WTC11 (cell line): ENCODE data around the gene SNAI1. TPM values are rescaled to one million over a fixed set of nuclear protein-coding genes. Genes with fewer than 3 reads are reported as not detected.

Experiments used
- ATAC-seq: fragments of 200-7000 bp; cut with Tn5 transposase; 2 replicates; pipeline ENCODE4 v1.10.0; 2021; ENCODE audit warnings: mild to moderate bottlenecking, moderate library complexity
- CTCF ChIA-PET: fragments of 300-600 bp; sonication (Branson Sonifier 250); formaldehyde crosslinking; loops from one replicate; lab custom pipeline; 2021; ENCODE audit warnings: antibody characterized with exemption; lab: Charles Lee
- POLR2A ChIA-PET: fragments of 350-600 bp; sonication (Branson Sonifier 250); formaldehyde crosslinking; loops from one replicate; lab custom pipeline; 2021; ENCODE audit warnings: antibody characterized with exemption; lab: Charles Lee
- DNase-seq: peaks from one replicate; pipeline ENCODE4 v3.0.0; 2021; ENCODE audit warnings: low spot score
- H3K27ac Mint-ChIP-seq: 2 replicates; pipeline ENCODE4 v1.8.0; 2021; ENCODE audit warnings: mixed read lengths
- H3K27me3 Mint-ChIP-seq: 2 replicates; pipeline ENCODE4 v1.8.0; 2021; ENCODE audit warnings: low read depth, mild to moderate bottlenecking, moderate library complexity, mixed read lengths
- H3K36me3 Mint-ChIP-seq: 2 replicates; pipeline ENCODE4 v1.8.0; 2021; ENCODE audit warnings: mixed read lengths
- H3K4me1 Mint-ChIP-seq: 2 replicates; pipeline ENCODE4 v1.8.0; 2022; ENCODE audit warnings: mixed read lengths
- H3K4me3 Mint-ChIP-seq: 2 replicates; pipeline ENCODE4 v1.8.0; 2021; ENCODE audit warnings: mild to moderate bottlenecking, moderate library complexity, mixed read lengths
- H3K9me3 Mint-ChIP-seq: 2 replicates; pipeline ENCODE4 v1.8.0; 2021; ENCODE audit warnings: mixed read lengths
- E2F4 ChIP-seq: sonication (generic); formaldehyde crosslinking; IDR thresholded peaks from 2 replicates; pipeline ENCODE4 v1.8.1; 2022; ENCODE audit warnings: low read depth, mild to moderate bottlenecking, moderate library complexity, missing genetic modification reagents, borderline replicate concordance
- ELF4 ChIP-seq: sonication (generic); formaldehyde crosslinking; IDR thresholded peaks from 2 replicates; pipeline ENCODE4 v1.8.1; 2022; ENCODE audit warnings: low read depth, mild to moderate bottlenecking, moderate library complexity, missing genetic modification reagents
- ETV6 ChIP-seq: sonication (generic); formaldehyde crosslinking; IDR thresholded peaks from 2 replicates; pipeline ENCODE4 v1.8.1; 2022; ENCODE audit warnings: mild to moderate bottlenecking, missing genetic modification reagents
- FOXP1 ChIP-seq: sonication (generic); formaldehyde crosslinking; IDR thresholded peaks from 2 replicates; pipeline ENCODE4 v1.8.0; 2022; ENCODE audit warnings: missing genetic modification reagents, mild to moderate bottlenecking, moderate library complexity, borderline replicate concordance
- GRHL2 ChIP-seq: fragments of 250-450 bp; sonication (Bioruptor Pico); IDR thresholded peaks from 2 replicates; pipeline ENCODE4 v1.8.0; 2022; ENCODE audit warnings: mild to moderate bottlenecking, moderate library complexity; ENCODE audit not compliant: insufficient replicate concordance, severe bottlenecking
- IRF2 ChIP-seq: sonication (generic); formaldehyde crosslinking; IDR thresholded peaks from 2 replicates; pipeline ENCODE4 v1.8.0; 2022; ENCODE audit warnings: low read depth, missing genetic modification reagents, borderline replicate concordance
- NFE2L1 ChIP-seq: sonication (generic); formaldehyde crosslinking; IDR thresholded peaks from 2 replicates; pipeline ENCODE4 v1.8.1; 2023; ENCODE audit warnings: missing genetic modification reagents
- NR3C1 ChIP-seq: sonication (generic); formaldehyde crosslinking; conservative IDR thresholded peaks from 2 replicates; pipeline ENCODE4 v1.8.1; 2023; ENCODE audit warnings: low read depth, mild to moderate bottlenecking, missing genetic modification reagents
- PRDM15 ChIP-seq: sonication (generic); formaldehyde crosslinking; IDR thresholded peaks from 2 replicates; pipeline ENCODE4 v1.8.0; 2022; ENCODE audit warnings: missing genetic modification reagents
- RORB ChIP-seq: fragments of 250-450 bp; sonication (Bioruptor Pico); IDR thresholded peaks from 2 replicates; pipeline ENCODE4 v1.9.0; 2021; ENCODE audit warnings: mild to moderate bottlenecking
- SMAD4 ChIP-seq: sonication (generic); formaldehyde crosslinking; IDR thresholded peaks from 2 replicates; pipeline ENCODE4 v1.8.0; 2022; ENCODE audit warnings: mild to moderate bottlenecking, missing genetic modification reagents
- USF2 ChIP-seq: sonication (generic); formaldehyde crosslinking; IDR thresholded peaks from 2 replicates; pipeline ENCODE4 v1.8.1; 2023; ENCODE audit warnings: mild to moderate bottlenecking, missing genetic modification reagents, moderate library complexity
- ZBTB21 ChIP-seq: sonication (generic); formaldehyde crosslinking; IDR thresholded peaks from 2 replicates; pipeline ENCODE4 v1.8.1; 2023; ENCODE audit warnings: mild to moderate bottlenecking, missing genetic modification reagents, borderline replicate concordance
- ZNF219 ChIP-seq: sonication (generic); formaldehyde crosslinking; IDR thresholded peaks from 2 replicates; pipeline ENCODE4 v1.8.0; 2023; ENCODE audit warnings: missing genetic modification reagents, mild to moderate bottlenecking, borderline replicate concordance
- ZNF232 ChIP-seq: sonication (generic); formaldehyde crosslinking; IDR thresholded peaks from 2 replicates; pipeline ENCODE4 v1.8.0; 2022; ENCODE audit warnings: mild to moderate bottlenecking, missing genetic modification reagents
- ZNF263 ChIP-seq: sonication (generic); formaldehyde crosslinking; IDR thresholded peaks from 2 replicates; pipeline ENCODE4 v1.8.1; 2022; ENCODE audit warnings: low read depth, mild to moderate bottlenecking, moderate library complexity, missing genetic modification reagents
- ZNF532 ChIP-seq: fragments of 250-450 bp; sonication (Bioruptor Pico); IDR thresholded peaks from 2 replicates; pipeline ENCODE4 v1.9.0; 2021; ENCODE audit warnings: mild to moderate bottlenecking, borderline replicate concordance
- total RNA-seq: library from RNA; stranded (reverse); gene quantifications from 3 replicates; pipeline ENCODE4 v1.2.3, GENCODE V29; 2021
- TF ChIP-seq, protein P1 (sequence below): sonication (generic); formaldehyde crosslinking; IDR thresholded peaks from 2 replicates; pipeline ENCODE4 v1.8.0; 2022; ENCODE audit warnings: mild to moderate bottlenecking, missing genetic modification reagents
- TF ChIP-seq, protein P2 (sequence below): sonication (generic); formaldehyde crosslinking; IDR thresholded peaks from 2 replicates; pipeline ENCODE4 v1.8.0; 2022; ENCODE audit warnings: mild to moderate bottlenecking, missing genetic modification reagents

Gene SNAI1
- total RNA-seq, 1 experiment from 2014 or later, result 7.9 TPM

GRCh38 chr20:49989234-49990065 is 6.7 kb downstream of the SNAI1 start:
- Mint-ChIP-seq H3K27ac (peak overlapping the region; percentile 89), H3K36me3 (peaks cover 5% of the 10 kb centered on the region; the same call in 1 of the 2 replicates), H3K9me3 (no peaks in the 10 kb centered on the region), H3K27me3 (no peaks in the 10 kb centered on the region; the same call in 1 of the 2 replicates), H3K4me3 (no peak overlapping the region; the same call in 1 of the 2 replicates), H3K4me1 (peaks cover 74% of the 10 kb centered on the region)
- CTCF ChIA-PET, result interaction anchor here (0.9 to 4.3 kb wide), 11 partner anchors 9 to 201 kb away, joined by 3 to 44 read pairs (median 4); partner anchors contain the start of gene CEBPB
- DNase-seq (peak; percentile 33), ATAC-seq (peak; percentile 47)
- POLR2A ChIA-PET, result interaction anchor here (0.6 to 1.3 kb wide), 7 partner anchors 12 to 177 kb away, joined by 3 to 6 read pairs (median 4); no protein-coding TSS in a partner anchor
- TF ChIP-seq ETV6 (CRISPR knock-in tag) (peak; percentile 32; the same call in 1 of the 2 replicates), FOXP1 (CRISPR knock-in tag) (peak; percentile 64; the same call in 1 of the 2 replicates), NFE2L1 (no peak)
- TF ChIP-seq, protein P1, sequence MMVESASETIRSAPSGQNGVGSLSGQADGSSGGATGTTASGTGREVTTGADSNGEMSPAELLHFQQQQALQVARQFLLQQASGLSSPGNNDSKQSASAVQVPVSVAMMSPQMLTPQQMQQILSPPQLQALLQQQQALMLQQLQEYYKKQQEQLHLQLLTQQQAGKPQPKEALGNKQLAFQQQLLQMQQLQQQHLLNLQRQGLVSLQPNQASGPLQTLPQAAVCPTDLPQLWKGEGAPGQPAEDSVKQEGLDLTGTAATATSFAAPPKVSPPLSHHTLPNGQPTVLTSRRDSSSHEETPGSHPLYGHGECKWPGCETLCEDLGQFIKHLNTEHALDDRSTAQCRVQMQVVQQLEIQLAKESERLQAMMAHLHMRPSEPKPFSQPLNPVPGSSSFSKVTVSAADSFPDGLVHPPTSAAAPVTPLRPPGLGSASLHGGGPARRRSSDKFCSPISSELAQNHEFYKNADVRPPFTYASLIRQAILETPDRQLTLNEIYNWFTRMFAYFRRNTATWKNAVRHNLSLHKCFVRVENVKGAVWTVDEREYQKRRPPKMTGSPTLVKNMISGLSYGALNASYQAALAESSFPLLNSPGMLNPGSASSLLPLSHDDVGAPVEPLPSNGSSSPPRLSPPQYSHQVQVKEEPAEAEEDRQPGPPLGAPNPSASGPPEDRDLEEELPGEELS (CRISPR knock-in tag), result 0 out of 2 replicates have a peak, but pooled peaks have one; percentile 14

DNA sequence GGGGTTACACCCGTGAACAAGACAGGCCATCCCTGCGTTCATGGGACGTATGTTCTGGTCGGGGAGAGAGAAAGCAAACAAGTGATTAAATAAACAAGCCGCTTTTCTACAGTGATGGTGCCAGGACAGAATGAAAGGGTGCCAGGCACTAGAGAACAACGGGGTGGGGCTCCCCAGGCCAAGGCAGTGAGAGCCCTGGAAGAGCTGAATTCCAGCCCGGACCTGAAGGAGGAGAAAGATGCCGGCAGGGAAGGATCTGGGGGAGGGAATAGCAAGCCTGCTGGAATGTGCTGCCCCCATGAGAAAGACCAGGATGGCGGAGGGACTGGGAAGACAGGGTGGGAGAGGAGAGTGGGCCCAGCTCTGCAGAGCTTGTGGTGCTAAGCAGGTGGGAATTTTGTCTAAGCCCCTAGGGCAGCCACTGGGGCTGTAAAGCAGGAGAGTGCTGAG is 7.5 kb downstream of the SNAI1 start:
- ATAC-seq (peak; percentile 10), DNase-seq (no peak)
- POLR2A ChIA-PET, result interaction anchor here (1.1 kb wide), 1 partner anchor 11 kb away, joined by 4 read pairs; no protein-coding TSS in a partner anchor
- no peaks in the 10 kb centered on the region; the same call in 1 of the 2 replicates for H3K27me3 Mint-ChIP-seq
- peak overlapping the region; percentile 54; the same call in 1 of the 2 replicates for H3K27ac Mint-ChIP-seq
- no peak overlapping the region for H3K4me3 Mint-ChIP-seq
- CTCF ChIA-PET, result interaction anchor here (1.0 to 4.3 kb wide), 8 partner anchors 10 to 200 kb away, joined by 3 to 44 read pairs (median 6); partner anchors contain the start of gene CEBPB
- H3K9me3 Mint-ChIP-seq, result no peaks in the 10 kb centered on the region
- H3K36me3 Mint-ChIP-seq, result peaks cover 5% of the 10 kb centered on the region; the same call in 1 of the 2 replicates
- H3K4me1 Mint-ChIP-seq, result peaks cover 65% of the 10 kb centered on the region
- TF ChIP-seq E2F4 (CRISPR knock-in tag) (no peak), USF2 (no peak), ZNF219 (CRISPR knock-in tag) (no peak), ZBTB21 (CRISPR knock-in tag) (no peak), ZNF532 (CRISPR knock-in tag) (no peak), RORB (no peak), ZNF263 (CRISPR knock-in tag) (no peak), ZNF232 (CRISPR knock-in tag) (no peak), NR3C1 (CRISPR knock-in tag) (no peak), GRHL2 (CRISPR knock-in tag) (no peak), IRF2 (CRISPR knock-in tag) (no peak), PRDM15 (no peak), ELF4 (CRISPR knock-in tag) (no peak), SMAD4 (no peak)
- TF ChIP-seq, protein P2, sequence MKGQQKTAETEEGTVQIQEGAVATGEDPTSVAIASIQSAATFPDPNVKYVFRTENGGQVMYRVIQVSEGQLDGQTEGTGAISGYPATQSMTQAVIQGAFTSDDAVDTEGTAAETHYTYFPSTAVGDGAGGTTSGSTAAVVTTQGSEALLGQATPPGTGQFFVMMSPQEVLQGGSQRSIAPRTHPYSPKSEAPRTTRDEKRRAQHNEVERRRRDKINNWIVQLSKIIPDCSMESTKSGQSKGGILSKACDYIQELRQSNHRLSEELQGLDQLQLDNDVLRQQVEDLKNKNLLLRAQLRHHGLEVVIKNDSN (CRISPR knock-in tag), result no peak
